GM12878 (cell line): ENCODE measurements around the gene C16orf78. TPM values are rescaled to one million over a fixed set of nuclear protein-coding genes. Genes with fewer than 3 reads are reported as not detected.

ENCODE experiments used
- ATAC-seq: fragments of 200-7000 bp; cut with Tn5 transposase; 3 replicates; pipeline ENCODE4 v1.9.1; 2020; ENCODE audit warnings: mild to moderate bottlenecking, moderate library complexity
- BruUV-seq: library from RNA; stranded (reverse); fragments of 400-500 nt; replicated peaks from 2 replicates; lab custom pipeline; 2021; lab: Mats Ljungman, UMichigan
- CTCF ChIA-PET: fragments of 300-600 bp; sonication (Branson Sonifier 250); formaldehyde crosslinking; extraction: SDS; loops from one replicate; lab custom pipeline; 2021; ENCODE audit warnings: inconsistent platforms; lab: Yijun Ruan, JAX
- POLR2A ChIA-PET: fragments of 350-600 bp; formaldehyde crosslinking; extraction: SDS; loops from one replicate; lab custom pipeline; 2021; ENCODE audit warnings: inconsistent platforms; lab: Charles Lee
- RAD21 ChIA-PET: fragments of 300-600 bp; sonication (Branson Sonifier 250); formaldehyde crosslinking; loops from one replicate; lab custom pipeline; 2023; ENCODE audit warnings: antibody characterized with exemption; ENCODE audit not compliant: unreplicated experiment; lab: Charles Lee
- SMC1A ChIA-PET: fragments of 300-600 bp; sonication (Branson Sonifier 250); formaldehyde crosslinking; loops from one replicate; lab custom pipeline; 2023; ENCODE audit not compliant: unreplicated experiment, uncharacterized antibody; lab: Charles Lee
- DNase-seq: peaks from one replicate; pipeline ENCODE4 v3.0.0-alpha.2; 2011; ENCODE audit warnings: low read depth, low spot score
- FAIRE-seq: peaks from 3 replicates; lab custom pipeline; 2011; peaks lifted over from hg19 to GRCh38; lab: Jason Lieb, UNC
- H2AFZ ChIP-seq: 2 replicates; pipeline ENCODE4 v1.6.0; 2011; ENCODE audit warnings: low read depth, low read length, control low read depth; ENCODE audit not compliant: control insufficient read depth
- H3K27ac ChIP-seq: 2 replicates; pipeline ENCODE4 v1.5.1; 2011; ENCODE audit warnings: control low read depth; ENCODE audit not compliant: control insufficient read depth, insufficient read depth
- H3K27me3 ChIP-seq, 2 experiments: replicated peaks in 1 of 2; 2 replicates each; pipeline versions ENCODE4 v1.6.0 to v1.6.1; 2011; ENCODE audit warnings: low read length in 1 of 2; ENCODE audit not compliant: control insufficient read depth in 2 of 2, insufficient read depth in 2 of 2
- H3K36me3 ChIP-seq, 2 experiments: 2 replicates each; pipeline ENCODE4 v1.5.1; 2011; ENCODE audit warnings: low read length in 1 of 2; ENCODE audit not compliant: control insufficient read depth in 2 of 2, insufficient read depth in 2 of 2
- H3K4me1 ChIP-seq: 2 replicates; pipeline ENCODE4 v1.6.1; 2011; ENCODE audit warnings: mild to moderate bottlenecking, low read length, moderate library complexity, mixed read lengths; ENCODE audit not compliant: control insufficient read depth, insufficient read depth
- H3K4me2 ChIP-seq: 2 replicates; pipeline ENCODE4 v1.6.0; 2011; ENCODE audit warnings: control low read depth; ENCODE audit not compliant: control insufficient read depth, insufficient read depth
- H3K4me3 ChIP-seq: fragments of 200-600 bp; sonication (generic); 2 replicates; pipeline ENCODE4 v1.5.1; 2016
- H3K79me2 ChIP-seq: 2 replicates; pipeline ENCODE4 v1.6.0; 2011; ENCODE audit warnings: low read length; ENCODE audit not compliant: control insufficient read depth, insufficient read depth
- H3K9ac ChIP-seq: 2 replicates; pipeline ENCODE4 v1.8.0; 2011; ENCODE audit warnings: low read length, control low read depth, mixed read lengths; ENCODE audit not compliant: control insufficient read depth, insufficient read depth
- H3K9me3 ChIP-seq: replicated peaks from 3 replicates; pipeline ENCODE4 v1.5.1; 2011; ENCODE audit warnings: mild to moderate bottlenecking, low read length; ENCODE audit not compliant: control insufficient read depth, insufficient read depth
- H4K20me1 ChIP-seq: 2 replicates; pipeline ENCODE4 v1.6.0; 2011; ENCODE audit not compliant: control insufficient read depth, insufficient read depth
- CREB1 ChIP-seq: IDR thresholded peaks from 2 replicates; pipeline ENCODE4 v1.6.1; 2012; ENCODE audit warnings: low read depth, mild to moderate bottlenecking, inconsistent platforms
- ESRRA ChIP-seq: IDR thresholded peaks from 2 replicates; pipeline ENCODE4 v1.6.1; 2012; ENCODE audit warnings: mild to moderate bottlenecking, low read length, improper control_type of control experiment
- ETV6 ChIP-seq, 2 experiments: fragments of 450-650 bp in 1 of 2; IDR thresholded peaks in 1 of 2; conservative IDR thresholded peaks in 1 of 2; 2 replicates each; pipeline ENCODE4 v1.6.1; 2014; ENCODE audit warnings: antibody characterized with exemption in 1 of 2, borderline replicate concordance in 1 of 2, low read depth in 1 of 2, mild to moderate bottlenecking in 1 of 2, moderate library complexity in 1 of 2
- MEF2A ChIP-seq: IDR thresholded peaks from 2 replicates; pipeline ENCODE4 v1.6.1; 2011; ENCODE audit warnings: low read depth, mild to moderate bottlenecking, low read length, moderate library complexity; ENCODE audit not compliant: insufficient read depth
- MTA2 ChIP-seq: fragments of 450-650 bp; IDR thresholded peaks from 2 replicates; pipeline ENCODE4 v1.6.1; 2016; ENCODE audit warnings: low read depth, mild to moderate bottlenecking, moderate library complexity
- PAX8 ChIP-seq: fragments of 450-650 bp; IDR thresholded peaks from 2 replicates; pipeline ENCODE4 v1.6.1; 2017; ENCODE audit warnings: mild to moderate bottlenecking, moderate library complexity
- RBBP5 ChIP-seq: fragments of 200-600 bp; sonication (generic); conservative IDR thresholded peaks from 2 replicates; pipeline ENCODE4 v1.6.1; 2016
- YY1 ChIP-seq: IDR thresholded peaks from 2 replicates; pipeline ENCODE4 v1.6.1; 2011; ENCODE audit warnings: low read depth, mild to moderate bottlenecking, low read length
- WGBS: methylation state at CpG from one replicate; pipeline ENCODE4 v1.1.6; 2016; ENCODE audit warnings: low lambda C conversion rate; ENCODE audit not compliant: insufficient replicate concordance, insufficient coverage; ENCODE audit errors: missing lambda C conversion rate; 5-methylcytosine and 5-hydroxymethylcytosine counted together
- in situ Hi-C: fragments of 300-500 bp; cut with MboI; formaldehyde crosslinking; loops from 9 replicates; pipeline ENCODE4 v1.14.3; 2018; ENCODE audit warnings: mixed read lengths
- intact Hi-C: fragments of 100-400 bp; cut with micrococcal nuclease; formaldehyde crosslinking; loops from one replicate; pipeline ENCODE4 v1.14.2; 2022; ENCODE audit not compliant: unreplicated experiment
- polyA plus RNA-seq, 11 experiments: library from polyadenylated mRNA; depleted of rRNA in 4 of 11; unstranded in 6 of 11; stranded (reverse) in 5 of 11; fragments of >200 nt; fragmentation: Nextera tagmentation in 4 of 11; fragmentation: Illumina TruSeq in 1 of 11; extraction: Ambion mirVana in 4 of 11; extraction: Trizol in 1 of 11; gene quantifications; 1 replicate in 1 of 11; 2 replicates in 10 of 11; pipeline versions ENCODE4 v1.2.1 to v1.2.3, GENCODE V29; 2011 to 2016; ENCODE audit warnings: inconsistent platforms in 2 of 11, missing spikeins in 2 of 11, low read depth in 1 of 11
- total RNA-seq, 4 experiments: library from RNA; depleted of rRNA in 3 of 4; stranded (reverse); fragments of >200 nt in 3 of 4; fragmentation: Illumina TruSeq in 1 of 4; extraction: Trizol in 1 of 4; gene quantifications; 2 replicates each; pipeline versions ENCODE4 v1.2.1 to v1.2.3, GENCODE V29; 2013 to 2021
- TF ChIP-seq, protein P1 (sequence below): fragments of 150-350 bp; IDR thresholded peaks from 2 replicates; pipeline ENCODE4 v1.6.1; 2016; ENCODE audit warnings: low read depth, low read length
- TF ChIP-seq, protein P2 (sequence below): fragments of 450-650 bp; IDR thresholded peaks from 2 replicates; pipeline ENCODE4 v1.6.1; 2017; ENCODE audit warnings: low read depth, mild to moderate bottlenecking, moderate library complexity
- TF ChIP-seq, protein P3 (sequence below): IDR thresholded peaks from 2 replicates; pipeline ENCODE4 v1.6.1; 2012; ENCODE audit warnings: improper control_type of control experiment, low read depth, low read length; ENCODE audit not compliant: insufficient replicate concordance

Gene C16orf78
- total and polyA plus RNA-seq, 10 of the 15 experiments (the other 5 are each of a cell fraction or from before 2014, with no cell fraction given) = not detected

DNA sequence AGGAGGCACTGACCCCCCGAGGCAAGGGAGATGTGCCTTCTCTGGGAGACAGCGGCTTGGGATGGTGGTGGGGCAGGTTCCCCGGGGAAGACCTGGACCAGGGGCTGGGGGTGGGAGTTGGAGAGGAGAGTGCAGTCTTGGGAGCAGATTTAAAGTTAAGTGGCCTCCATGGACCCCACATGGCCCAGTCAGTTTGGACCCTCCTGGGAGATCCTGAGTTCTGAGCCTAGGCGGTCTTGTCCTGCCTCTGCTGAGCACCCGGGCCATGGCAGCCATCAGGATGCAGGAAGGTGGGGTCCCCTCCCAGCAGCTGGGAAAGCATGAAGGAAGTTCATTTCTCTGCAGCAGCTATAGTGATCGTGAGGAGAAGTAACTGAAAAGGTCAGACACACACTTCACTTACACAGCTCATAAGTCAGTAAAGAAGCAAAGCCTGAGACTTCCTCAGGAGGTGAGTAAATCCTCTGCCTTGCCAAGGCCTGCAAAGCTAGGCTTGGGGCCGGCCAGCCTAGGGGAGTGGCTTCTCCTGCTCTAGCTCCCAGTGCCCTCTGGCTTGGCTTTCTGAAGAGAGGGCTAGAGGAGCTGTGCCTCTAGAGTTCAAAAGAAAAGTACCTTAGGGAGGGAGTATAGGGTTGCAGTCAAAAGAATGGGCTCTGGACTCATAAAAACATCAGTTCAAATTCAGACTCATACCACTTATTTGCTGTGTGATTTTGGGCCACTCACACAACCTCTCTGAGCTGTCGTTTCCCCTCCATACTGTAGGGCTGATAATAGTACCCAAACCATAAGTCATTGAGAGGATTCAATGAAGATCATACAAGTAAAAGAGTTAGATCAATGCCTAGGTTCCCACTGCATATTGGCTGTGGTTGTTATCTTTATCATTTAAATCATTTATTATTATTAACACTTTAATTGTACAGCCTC lies 31.0 kb upstream of the C16orf78 start (continued):
- TF ChIP-seq, protein P1, sequence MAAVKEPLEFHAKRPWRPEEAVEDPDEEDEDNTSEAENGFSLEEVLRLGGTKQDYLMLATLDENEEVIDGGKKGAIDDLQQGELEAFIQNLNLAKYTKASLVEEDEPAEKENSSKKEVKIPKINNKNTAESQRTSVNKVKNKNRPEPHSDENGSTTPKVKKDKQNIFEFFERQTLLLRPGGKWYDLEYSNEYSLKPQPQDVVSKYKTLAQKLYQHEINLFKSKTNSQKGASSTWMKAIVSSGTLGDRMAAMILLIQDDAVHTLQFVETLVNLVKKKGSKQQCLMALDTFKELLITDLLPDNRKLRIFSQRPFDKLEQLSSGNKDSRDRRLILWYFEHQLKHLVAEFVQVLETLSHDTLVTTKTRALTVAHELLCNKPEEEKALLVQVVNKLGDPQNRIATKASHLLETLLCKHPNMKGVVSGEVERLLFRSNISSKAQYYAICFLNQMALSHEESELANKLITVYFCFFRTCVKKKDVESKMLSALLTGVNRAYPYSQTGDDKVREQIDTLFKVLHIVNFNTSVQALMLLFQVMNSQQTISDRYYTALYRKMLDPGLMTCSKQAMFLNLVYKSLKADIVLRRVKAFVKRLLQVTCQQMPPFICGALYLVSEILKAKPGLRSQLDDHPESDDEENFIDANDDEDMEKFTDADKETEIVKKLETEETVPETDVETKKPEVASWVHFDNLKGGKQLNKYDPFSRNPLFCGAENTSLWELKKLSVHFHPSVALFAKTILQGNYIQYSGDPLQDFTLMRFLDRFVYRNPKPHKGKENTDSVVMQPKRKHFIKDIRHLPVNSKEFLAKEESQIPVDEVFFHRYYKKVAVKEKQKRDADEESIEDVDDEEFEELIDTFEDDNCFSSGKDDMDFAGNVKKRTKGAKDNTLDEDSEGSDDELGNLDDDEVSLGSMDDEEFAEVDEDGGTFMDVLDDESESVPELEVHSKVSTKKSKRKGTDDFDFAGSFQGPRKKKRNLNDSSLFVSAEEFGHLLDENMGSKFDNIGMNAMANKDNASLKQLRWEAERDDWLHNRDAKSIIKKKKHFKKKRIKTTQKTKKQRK = no peak
- TF ChIP-seq MEF2A = no peak
- TF ChIP-seq, protein P2, sequence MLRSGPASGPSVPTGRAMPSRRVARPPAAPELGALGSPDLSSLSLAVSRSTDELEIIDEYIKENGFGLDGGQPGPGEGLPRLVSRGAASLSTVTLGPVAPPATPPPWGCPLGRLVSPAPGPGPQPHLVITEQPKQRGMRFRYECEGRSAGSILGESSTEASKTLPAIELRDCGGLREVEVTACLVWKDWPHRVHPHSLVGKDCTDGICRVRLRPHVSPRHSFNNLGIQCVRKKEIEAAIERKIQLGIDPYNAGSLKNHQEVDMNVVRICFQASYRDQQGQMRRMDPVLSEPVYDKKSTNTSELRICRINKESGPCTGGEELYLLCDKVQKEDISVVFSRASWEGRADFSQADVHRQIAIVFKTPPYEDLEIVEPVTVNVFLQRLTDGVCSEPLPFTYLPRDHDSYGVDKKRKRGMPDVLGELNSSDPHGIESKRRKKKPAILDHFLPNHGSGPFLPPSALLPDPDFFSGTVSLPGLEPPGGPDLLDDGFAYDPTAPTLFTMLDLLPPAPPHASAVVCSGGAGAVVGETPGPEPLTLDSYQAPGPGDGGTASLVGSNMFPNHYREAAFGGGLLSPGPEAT = no peak

DNA sequence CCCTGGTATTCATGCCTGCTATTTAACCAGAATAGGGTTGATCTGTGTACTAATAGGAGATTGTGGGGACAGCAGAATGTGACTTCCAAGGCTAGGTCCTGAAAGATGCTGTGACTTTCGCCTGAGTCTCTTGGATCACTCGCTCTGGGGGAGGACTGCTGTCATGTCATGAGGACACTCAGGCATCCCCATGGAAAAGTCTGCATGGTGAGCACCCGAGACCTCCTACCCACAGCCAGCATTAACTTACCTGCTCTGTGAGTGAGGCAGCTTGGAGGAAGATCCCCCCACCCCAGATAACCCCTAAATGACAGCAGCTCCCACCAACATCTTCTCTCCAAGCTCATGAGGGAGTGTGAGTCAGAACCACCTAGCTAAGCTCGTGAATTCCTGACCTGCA lies 30.3 kb upstream of the C16orf78 start:
- Histone ChIP-seq H3K9me3 (no peaks in the 10 kb centered on the region), H3K27me3 (no peaks in the 10 kb centered on the region; a peak in 1 of 4 replicates), H3K79me2 (no peaks in the 10 kb centered on the region), H3K27ac (no peak overlapping the region), H3K9ac (no peak overlapping the region), H3K36me3 (no peaks in the 10 kb centered on the region), H2AFZ (no peak overlapping the region), H3K4me2 (no peak overlapping the region), H4K20me1 (no peaks in the 10 kb centered on the region), H3K4me1 (no peaks in the 10 kb centered on the region), H3K4me3 (no peak overlapping the region)
- POLR2A ChIA-PET = no interaction called here
- intact Hi-C loops = no loop called here
- RAD21 ChIA-PET = no interaction called here
- CTCF ChIA-PET = interaction anchor here (1.1 kb wide), 1 partner anchor 10 kb away, joined by 3 read pairs; no protein-coding TSS in a partner anchor
- in situ Hi-C loops = loop anchor here (5.0 kb wide), 2 partner anchors 336 to 651 kb away; no protein-coding TSS in a partner anchor
- no peak for DNase-seq
- FAIRE-seq = no peak
- no peak for ATAC-seq
- no TSS peak for BruUV-seq
- SMC1A ChIA-PET = no interaction called here
- 0% methylated on average over 4 of the region's 4 CpGs for WGBS
- TF ChIP-seq MTA2 = no peak
- TF ChIP-seq ESRRA = no peak
- TF ChIP-seq YY1 = no peak
- TF ChIP-seq RBBP5 = no peak
- no peak for TF ChIP-seq PAX8
- no peak for TF ChIP-seq CREB1
- TF ChIP-seq ETV6 (conservative IDR thresholded peaks at IDR 0.05 in 1 of 2, IDR thresholded peaks at IDR 0.05 in 1 of 2; ENCODE audit: borderline replicate concordance in 1 of 2, low read depth in 1 of 2) = no peak
- TF ChIP-seq, protein P3, sequence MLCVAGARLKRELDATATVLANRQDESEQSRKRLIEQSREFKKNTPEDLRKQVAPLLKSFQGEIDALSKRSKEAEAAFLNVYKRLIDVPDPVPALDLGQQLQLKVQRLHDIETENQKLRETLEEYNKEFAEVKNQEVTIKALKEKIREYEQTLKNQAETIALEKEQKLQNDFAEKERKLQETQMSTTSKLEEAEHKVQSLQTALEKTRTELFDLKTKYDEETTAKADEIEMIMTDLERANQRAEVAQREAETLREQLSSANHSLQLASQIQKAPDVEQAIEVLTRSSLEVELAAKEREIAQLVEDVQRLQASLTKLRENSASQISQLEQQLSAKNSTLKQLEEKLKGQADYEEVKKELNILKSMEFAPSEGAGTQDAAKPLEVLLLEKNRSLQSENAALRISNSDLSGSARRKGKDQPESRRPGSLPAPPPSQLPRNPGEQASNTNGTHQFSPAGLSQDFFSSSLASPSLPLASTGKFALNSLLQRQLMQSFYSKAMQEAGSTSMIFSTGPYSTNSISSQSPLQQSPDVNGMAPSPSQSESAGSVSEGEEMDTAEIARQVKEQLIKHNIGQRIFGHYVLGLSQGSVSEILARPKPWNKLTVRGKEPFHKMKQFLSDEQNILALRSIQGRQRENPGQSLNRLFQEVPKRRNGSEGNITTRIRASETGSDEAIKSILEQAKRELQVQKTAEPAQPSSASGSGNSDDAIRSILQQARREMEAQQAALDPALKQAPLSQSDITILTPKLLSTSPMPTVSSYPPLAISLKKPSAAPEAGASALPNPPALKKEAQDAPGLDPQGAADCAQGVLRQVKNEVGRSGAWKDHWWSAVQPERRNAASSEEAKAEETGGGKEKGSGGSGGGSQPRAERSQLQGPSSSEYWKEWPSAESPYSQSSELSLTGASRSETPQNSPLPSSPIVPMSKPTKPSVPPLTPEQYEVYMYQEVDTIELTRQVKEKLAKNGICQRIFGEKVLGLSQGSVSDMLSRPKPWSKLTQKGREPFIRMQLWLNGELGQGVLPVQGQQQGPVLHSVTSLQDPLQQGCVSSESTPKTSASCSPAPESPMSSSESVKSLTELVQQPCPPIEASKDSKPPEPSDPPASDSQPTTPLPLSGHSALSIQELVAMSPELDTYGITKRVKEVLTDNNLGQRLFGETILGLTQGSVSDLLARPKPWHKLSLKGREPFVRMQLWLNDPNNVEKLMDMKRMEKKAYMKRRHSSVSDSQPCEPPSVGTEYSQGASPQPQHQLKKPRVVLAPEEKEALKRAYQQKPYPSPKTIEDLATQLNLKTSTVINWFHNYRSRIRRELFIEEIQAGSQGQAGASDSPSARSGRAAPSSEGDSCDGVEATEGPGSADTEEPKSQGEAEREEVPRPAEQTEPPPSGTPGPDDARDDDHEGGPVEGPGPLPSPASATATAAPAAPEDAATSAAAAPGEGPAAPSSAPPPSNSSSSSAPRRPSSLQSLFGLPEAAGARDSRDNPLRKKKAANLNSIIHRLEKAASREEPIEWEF = no peak
